B cell (primary cell): Measurements from ENCODE around the gene MEPCE.

Experiments used
- EZH2 ChIP-seq: IDR thresholded peaks from 2 replicates; pipeline ENCODE4 v1.6.1; 2012; ENCODE audit warnings: borderline replicate concordance, low read depth, mild to moderate bottlenecking, moderate library complexity, low read length; ENCODE audit not compliant: insufficient read depth, poor library complexity, severe bottlenecking
- TF ChIP-seq, protein P1 (sequence below): fragments of 200-600 bp; IDR thresholded peaks from one replicate; pipeline ENCODE4 v1.8.0; 2022; ENCODE audit warnings: antibody characterized with exemption, mild to moderate bottlenecking

DNA sequence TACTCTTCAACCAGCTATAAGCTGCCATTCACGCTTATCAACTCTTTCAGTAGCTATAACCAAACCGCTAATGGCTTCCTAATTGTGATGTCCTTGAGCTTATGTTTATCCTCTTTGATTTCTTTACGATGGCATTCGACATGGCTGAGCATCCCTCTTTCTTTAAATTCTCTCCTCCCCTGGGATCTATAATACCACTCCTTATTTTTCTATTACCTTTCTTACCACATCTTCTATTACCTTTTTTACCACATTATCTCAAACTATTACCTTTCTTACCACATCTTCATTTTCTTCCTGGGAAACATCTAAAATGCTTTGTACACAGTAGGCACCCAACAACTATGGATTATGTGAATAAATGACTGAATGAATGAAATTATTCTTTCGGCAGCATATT, 14.2 kb upstream of the MEPCE start:
- TF ChIP-seq EZH2: no peak
- TF ChIP-seq, protein P1, sequence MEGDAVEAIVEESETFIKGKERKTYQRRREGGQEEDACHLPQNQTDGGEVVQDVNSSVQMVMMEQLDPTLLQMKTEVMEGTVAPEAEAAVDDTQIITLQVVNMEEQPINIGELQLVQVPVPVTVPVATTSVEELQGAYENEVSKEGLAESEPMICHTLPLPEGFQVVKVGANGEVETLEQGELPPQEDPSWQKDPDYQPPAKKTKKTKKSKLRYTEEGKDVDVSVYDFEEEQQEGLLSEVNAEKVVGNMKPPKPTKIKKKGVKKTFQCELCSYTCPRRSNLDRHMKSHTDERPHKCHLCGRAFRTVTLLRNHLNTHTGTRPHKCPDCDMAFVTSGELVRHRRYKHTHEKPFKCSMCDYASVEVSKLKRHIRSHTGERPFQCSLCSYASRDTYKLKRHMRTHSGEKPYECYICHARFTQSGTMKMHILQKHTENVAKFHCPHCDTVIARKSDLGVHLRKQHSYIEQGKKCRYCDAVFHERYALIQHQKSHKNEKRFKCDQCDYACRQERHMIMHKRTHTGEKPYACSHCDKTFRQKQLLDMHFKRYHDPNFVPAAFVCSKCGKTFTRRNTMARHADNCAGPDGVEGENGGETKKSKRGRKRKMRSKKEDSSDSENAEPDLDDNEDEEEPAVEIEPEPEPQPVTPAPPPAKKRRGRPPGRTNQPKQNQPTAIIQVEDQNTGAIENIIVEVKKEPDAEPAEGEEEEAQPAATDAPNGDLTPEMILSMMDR: no peak
